Transverse colon (tissue), 4 donors: ENCODE data around the gene PELI1.

Experiments
- CTCF ChIP-seq, 5 experiments: fragments of 200-600 bp in 3 of 5; fragments of 450-650 bp in 2 of 5; sonication (generic) in 3 of 5; IDR thresholded peaks; 1 replicate in 2 of 5; 2 replicates in 3 of 5; pipeline ENCODE4 v1.5.1; 2016 to 2017; ENCODE audit warnings: antibody characterized with exemption in 5 of 5, inconsistent platforms in 3 of 5, mild to moderate bottlenecking in 2 of 5, moderate library complexity in 1 of 5
- POLR2A ChIP-seq: fragments of 450-650 bp; IDR thresholded peaks from one replicate; pipeline ENCODE4 v1.6.1; 2016; ENCODE audit warnings: antibody characterized with exemption, mild to moderate bottlenecking, moderate library complexity
- POLR2AphosphoS5 ChIP-seq, 3 donors: sonication (generic); formaldehyde crosslinking; IDR thresholded peaks; one replicate each; pipeline ENCODE4 v1.6.1; 2016; ENCODE audit warnings: antibody characterized with exemption in 3 of 3

- TF ChIP-seq CTCF (IDR thresholded peaks at IDR 0.05) (no peak), POLR2A (no peak), POLR2AphosphoS5 (IDR thresholded peaks at IDR 0.05) (no peak)
These were observed 7.3 kb upstream of the PELI1 start for GRCh38 chr2:64151476-64151875.
